Measurements from ENCODE around the gene ARPC2.
A peak's percentile ranks its signal among the peaks of the same experiment; 100 is the strongest.

Gene ARPC2

DNA sequence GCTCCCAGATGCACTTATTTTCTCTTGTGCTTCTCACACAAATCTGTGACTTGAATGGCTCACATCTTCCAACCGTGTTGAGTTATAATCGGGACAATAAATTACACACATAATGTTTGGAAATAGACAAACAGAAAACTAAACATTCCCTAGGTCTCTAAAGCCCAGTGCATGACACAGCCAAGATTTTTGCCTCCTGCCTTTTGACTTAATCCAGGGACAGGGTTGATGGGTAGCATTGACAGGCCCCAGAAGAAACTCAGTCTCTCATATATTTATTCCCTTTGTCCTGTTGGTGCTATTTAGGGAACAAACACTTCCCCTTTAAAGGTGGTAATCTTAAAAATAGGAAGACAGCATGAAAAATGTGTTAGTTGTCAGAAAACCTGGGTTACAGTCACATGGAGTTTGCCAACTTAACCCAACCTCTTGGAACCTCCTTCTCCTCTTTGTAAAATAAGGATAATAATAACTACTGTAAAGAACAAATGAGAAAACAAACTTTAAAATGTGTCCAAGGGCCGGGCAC lies 24.0 kb upstream of the ARPC2 start:
- Histone ChIP-seq H3K9me3 (ENCODE audit: control insufficient read depth, insufficient read depth, low read length) (no peaks in the 10 kb centered on the region), H3K36me3 (ENCODE audit: insufficient read depth, low read length) (no peaks in the 10 kb centered on the region), H3K9ac (ENCODE audit: low read depth, low read length) (no peak overlapping the region), H3K4me1 (ENCODE audit: insufficient read depth, low read length) (0 out of 2 replicates have a peak, but pooled peaks cover 2% of the 10 kb centered on the region)

DNA sequence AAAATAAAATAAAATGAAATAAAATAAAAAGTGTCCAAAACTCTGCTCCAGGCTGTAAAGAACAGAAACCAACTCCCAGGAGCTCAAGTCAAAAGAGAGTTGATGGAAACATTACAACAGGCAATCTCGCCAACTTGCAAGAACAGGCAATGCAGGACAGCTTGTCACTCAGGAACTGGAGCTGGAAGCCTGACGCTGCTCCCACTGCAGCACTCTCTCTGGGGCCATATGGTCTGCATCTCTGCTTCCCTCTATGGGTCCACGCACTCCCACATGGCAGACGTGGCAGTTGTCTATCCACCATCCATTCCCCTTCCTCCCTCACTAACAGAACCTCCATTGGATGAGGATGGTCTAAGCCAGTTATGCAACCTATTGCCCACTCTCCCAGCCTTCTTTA lies 23.3 kb upstream of the ARPC2 start:
- Histone ChIP-seq H3K36me3 (ENCODE audit: insufficient read depth, low read length) (no peaks in the 10 kb centered on the region), H3K4me1 (ENCODE audit: insufficient read depth, low read length) (0 out of 2 replicates have a peak, but pooled peaks cover 2% of the 10 kb centered on the region), H3K9ac (ENCODE audit: low read depth, low read length) (no peak overlapping the region), H3K9me3 (ENCODE audit: control insufficient read depth, insufficient read depth, low read length) (no peaks in the 10 kb centered on the region)

DNA sequence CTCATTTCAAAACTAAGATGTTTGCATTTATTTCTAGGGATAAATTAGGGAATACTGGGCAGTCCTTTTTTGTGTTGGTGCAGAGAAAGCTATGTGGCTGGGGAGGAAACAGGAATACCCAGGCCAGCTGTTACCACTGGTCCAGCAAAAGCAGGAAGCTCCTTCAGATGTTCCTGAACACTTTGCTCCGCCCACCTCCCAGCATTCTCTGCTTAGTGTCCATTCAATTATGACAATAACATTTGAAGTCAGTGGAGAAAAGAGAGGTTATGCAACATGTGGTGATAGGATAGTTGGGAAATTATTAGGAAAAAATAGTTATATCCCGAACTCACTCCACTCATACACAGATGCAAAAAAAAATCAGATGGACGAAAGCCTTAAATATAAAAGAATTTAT lies 22.1 kb upstream of the ARPC2 start:
- H3K9ac ChIP-seq (ENCODE audit: low read depth, low read length) = no peak overlapping the region
- H3K36me3 ChIP-seq (ENCODE audit: insufficient read depth, low read length) = no peaks in the 10 kb centered on the region
- H3K4me1 ChIP-seq (ENCODE audit: insufficient read depth, low read length) = 0 out of 2 replicates have a peak, but pooled peaks cover 2% of the 10 kb centered on the region
- H3K9me3 ChIP-seq (ENCODE audit: control insufficient read depth, insufficient read depth, low read length) = no peaks in the 10 kb centered on the region

DNA sequence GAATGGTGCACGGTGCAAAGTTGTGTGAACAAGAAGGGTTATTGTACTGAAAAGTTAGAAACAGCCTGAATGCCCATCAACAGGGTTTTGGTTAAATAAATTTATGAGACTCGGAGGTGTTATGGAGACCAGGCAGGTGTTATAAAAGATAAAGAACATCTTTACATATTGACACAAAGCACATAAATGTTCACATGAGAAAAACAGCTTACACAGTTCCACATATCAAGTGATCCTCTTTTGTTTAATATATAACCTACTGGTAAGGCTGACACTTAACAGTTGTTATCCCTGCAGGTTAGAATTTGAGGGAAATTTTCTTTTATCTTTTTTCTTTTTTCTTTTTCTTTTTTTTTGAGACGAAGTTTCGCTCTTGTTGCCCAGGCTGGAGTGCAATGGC lies 20.0 kb upstream of the ARPC2 start:
- Histone ChIP-seq H3K9me3 (ENCODE audit: control insufficient read depth, insufficient read depth, low read length) (no peaks in the 10 kb centered on the region), H3K9ac (ENCODE audit: low read depth, low read length) (no peak overlapping the region), H3K36me3 (ENCODE audit: insufficient read depth, low read length) (no peaks in the 10 kb centered on the region), H3K4me1 (ENCODE audit: insufficient read depth, low read length) (0 out of 2 replicates have a peak, but pooled peaks cover 2% of the 10 kb centered on the region)

DNA sequence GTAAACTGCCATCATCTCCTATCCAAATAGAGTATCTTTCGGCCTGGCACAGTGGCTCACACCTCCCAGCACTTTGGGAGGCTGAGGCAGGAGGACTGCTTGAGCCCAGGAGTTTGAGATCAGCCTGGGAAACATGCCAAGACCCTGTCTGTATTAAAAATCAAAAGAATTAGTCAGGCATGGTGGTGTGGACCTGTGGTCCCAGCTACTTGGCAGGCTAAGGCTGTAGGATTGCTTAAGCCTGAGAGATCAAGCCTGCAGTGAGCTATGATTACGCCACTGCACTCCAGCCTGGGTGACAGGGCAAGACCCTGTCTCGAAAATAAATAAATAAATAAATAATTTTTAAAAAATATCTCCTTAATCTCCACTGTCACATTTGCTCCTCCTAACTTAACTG lies 14.7 kb upstream of the ARPC2 start:
- Histone ChIP-seq H3K36me3 (ENCODE audit: insufficient read depth, low read length) (no peaks in the 10 kb centered on the region), H3K4me1 (ENCODE audit: insufficient read depth, low read length) (no peaks in the 10 kb centered on the region), H3K9me3 (ENCODE audit: control insufficient read depth, insufficient read depth, low read length) (no peaks in the 10 kb centered on the region), H3K9ac (ENCODE audit: low read depth, low read length) (no peak overlapping the region)

DNA sequence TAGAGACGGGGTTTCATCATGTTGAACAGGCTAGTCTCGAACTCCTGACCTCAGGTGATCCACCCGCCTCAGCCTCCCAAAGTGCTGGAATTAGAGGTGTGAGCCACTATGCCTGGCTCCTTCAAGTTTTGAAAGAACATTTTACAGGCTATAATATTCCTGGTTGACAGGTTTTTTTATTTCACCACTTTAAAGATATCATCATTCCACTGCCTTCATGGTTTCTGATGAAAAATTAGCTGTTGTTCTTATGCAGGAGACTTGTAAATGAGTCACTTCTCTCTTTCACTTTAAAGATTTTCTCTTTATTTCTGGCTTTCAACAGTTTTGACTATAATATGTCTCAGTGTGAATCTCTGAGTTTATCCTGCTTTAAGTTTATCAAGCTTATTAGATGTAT lies 7.9 kb upstream of the ARPC2 start:
- H3K9ac ChIP-seq (ENCODE audit: low read depth, low read length) = no peak overlapping the region
- H3K4me1 ChIP-seq (ENCODE audit: insufficient read depth, low read length) = no peaks in the 10 kb centered on the region
- no peaks in the 10 kb centered on the region for H3K36me3 ChIP-seq (ENCODE audit: insufficient read depth, low read length)
- peaks cover 6% of the 10 kb centered on the region; the same call in 1 of the 2 replicates for H3K9me3 ChIP-seq (ENCODE audit: control insufficient read depth, insufficient read depth, low read length)

DNA sequence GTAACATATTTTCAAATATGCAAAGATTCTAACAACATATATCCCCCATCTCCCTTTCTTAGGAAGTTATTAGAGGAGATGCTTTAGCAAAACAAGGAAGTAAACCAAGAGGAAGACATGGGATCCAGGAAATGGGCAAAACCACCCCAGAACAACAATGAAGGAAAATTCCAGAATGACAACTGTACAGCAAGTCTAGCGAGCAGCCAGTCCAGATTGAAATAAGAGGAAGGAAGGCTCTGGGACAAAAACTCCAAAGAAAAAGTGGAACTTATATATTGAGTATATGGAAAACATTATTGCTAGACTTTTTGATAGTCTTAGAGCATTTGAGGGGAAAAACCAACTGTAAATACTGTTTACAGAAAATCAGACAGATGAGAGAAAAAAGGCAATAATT lies 2.9 kb upstream of the ARPC2 start:
- peaks cover 10% of the 10 kb centered on the region for H3K4me1 ChIP-seq (ENCODE audit: insufficient read depth, low read length)
- no peak overlapping the region for H3K9ac ChIP-seq (ENCODE audit: low read depth, low read length)
- peaks cover 5% of the 10 kb centered on the region; the same call in 1 of the 2 replicates for H3K9me3 ChIP-seq (ENCODE audit: control insufficient read depth, insufficient read depth, low read length)
- no peaks in the 10 kb centered on the region for H3K36me3 ChIP-seq (ENCODE audit: insufficient read depth, low read length)

DNA sequence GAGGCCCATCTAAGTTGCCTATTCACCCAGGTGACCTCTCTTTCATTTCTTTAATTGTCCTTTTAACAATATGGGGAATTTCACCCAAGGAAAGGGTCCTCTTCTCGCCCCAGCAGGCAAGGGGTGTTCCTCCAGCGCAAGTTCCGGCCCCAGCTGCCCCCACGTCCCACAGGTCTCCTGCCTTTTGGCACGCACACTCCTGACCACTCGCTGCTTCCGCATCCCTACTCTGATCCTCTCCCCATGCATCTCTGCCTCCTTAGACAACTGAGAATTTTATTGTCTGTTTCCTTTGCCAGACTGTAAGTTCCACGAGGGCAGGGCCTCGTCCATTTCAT lies 684 bp upstream of the ARPC2 start:
- no peaks in the 10 kb centered on the region for H3K9me3 ChIP-seq (ENCODE audit: control insufficient read depth, insufficient read depth, low read length)
- peak overlapping the region; percentile 70; the same call in 1 of the 2 replicates for H3K9ac ChIP-seq (ENCODE audit: low read depth, low read length)

DNA sequence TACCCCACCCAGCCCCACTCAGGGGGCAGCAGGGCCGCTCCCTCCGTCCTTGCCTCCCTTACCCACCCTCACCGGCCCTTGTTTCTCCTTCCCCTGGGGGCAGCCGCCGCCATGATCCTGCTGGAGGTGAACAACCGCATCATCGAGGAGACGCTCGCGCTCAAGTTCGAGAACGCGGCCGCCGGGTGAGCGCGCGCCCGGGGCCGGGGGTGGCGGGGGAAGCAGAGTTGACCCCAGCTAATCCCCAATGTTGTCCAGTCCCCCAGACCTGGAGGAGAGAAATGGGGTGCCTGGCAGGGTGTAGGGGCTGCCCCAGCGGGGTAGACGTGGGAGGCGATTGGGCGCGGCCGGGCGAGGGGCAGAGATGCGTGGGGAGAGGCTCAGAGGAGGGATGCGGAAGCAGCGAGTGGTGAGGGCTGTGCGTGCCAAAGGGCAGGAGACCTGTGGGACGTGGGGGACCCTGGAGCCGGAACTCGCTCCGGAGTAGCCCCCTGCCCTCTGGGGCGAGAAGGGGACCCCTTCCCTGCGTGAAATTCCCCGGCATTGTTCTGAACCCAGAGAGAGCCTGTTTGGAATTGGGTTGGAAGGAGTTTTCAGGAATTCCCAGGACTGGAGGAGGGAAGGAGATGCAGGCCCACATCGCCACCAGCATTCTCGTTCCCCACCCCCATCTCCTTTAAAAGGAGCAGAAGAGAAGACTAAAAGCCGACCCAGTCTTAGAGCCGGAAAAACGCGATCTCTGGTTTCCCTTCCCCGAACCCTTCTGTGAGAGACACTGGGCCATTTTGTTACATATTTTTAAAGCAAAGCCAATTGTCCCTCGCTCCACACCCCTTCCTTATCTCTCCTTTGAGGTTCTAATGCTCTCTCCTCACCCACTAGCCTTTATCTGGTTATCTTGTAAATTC lies 625 bp downstream of the ARPC2 start:
- H3K9ac ChIP-seq (ENCODE audit: low read depth, low read length) = peak overlapping the region; percentile 98
- H3K36me3 ChIP-seq (ENCODE audit: insufficient read depth, low read length) = peaks cover 4% of the 10 kb centered on the region; the same call in 1 of the 2 replicates
- no peaks in the 10 kb centered on the region for H3K9me3 ChIP-seq (ENCODE audit: control insufficient read depth, insufficient read depth, low read length)
- H3K4me1 ChIP-seq (ENCODE audit: insufficient read depth, low read length) = peaks cover 18% of the 10 kb centered on the region

More for the DNA sequence above, 684 bp upstream of the ARPC2 start:
- H3K36me3 ChIP-seq (ENCODE audit: insufficient read depth, low read length) = peaks cover 4% of the 10 kb centered on the region; the same call in 1 of the 2 replicates
- H3K4me1 ChIP-seq (ENCODE audit: insufficient read depth, low read length) = peaks cover 18% of the 10 kb centered on the region

DNA sequence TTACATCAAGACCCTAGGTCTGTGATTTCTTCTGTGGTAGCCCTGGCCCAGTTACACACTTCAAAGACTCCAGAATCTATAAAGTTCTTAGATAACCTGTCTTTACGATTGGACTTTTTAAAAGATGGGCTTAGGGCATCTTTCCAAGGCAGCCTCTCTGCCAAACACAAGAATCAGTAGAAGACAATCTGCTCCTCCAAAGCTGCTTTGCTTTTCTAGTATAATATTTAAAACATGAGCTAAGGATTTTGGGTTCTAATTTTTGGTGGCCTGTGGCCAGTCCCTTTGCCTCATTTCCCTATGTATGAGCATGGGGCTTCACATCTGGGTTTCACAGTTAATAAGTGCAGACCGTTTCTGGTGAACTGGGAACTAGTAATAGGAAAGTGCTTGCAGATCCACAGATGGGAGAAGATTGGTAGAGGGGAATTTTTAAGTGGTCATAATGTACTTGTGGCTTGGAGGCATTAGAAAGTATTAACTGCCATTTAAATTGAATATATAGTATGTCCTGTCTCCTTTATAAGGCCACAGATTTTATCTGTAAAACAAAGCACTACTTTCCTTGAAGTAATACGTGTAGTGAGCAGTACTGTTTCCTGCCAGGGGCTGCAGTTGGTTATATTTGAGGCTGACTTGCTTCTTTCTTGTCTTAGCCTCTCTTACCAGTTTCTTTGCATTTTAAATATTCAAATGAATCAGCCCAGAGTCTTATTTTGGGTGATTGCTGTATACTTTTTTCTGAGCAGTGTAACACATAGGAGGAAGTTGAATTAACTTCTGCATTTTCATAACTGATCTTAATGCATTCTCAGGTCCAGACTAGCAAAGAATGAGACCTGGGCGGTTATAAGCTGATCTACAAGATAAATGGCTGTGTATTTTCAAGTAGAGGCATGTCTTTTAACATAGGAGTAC lies 1.5 kb downstream of the ARPC2 start:
- H3K36me3 ChIP-seq (ENCODE audit: insufficient read depth, low read length) = peaks cover 8% of the 10 kb centered on the region; the same call in 1 of the 2 replicates
- peak overlapping the region; percentile 98 for H3K9ac ChIP-seq (ENCODE audit: low read depth, low read length)
- peaks cover 18% of the 10 kb centered on the region for H3K4me1 ChIP-seq (ENCODE audit: insufficient read depth, low read length)
- no peaks in the 10 kb centered on the region for H3K9me3 ChIP-seq (ENCODE audit: control insufficient read depth, insufficient read depth, low read length)

DNA sequence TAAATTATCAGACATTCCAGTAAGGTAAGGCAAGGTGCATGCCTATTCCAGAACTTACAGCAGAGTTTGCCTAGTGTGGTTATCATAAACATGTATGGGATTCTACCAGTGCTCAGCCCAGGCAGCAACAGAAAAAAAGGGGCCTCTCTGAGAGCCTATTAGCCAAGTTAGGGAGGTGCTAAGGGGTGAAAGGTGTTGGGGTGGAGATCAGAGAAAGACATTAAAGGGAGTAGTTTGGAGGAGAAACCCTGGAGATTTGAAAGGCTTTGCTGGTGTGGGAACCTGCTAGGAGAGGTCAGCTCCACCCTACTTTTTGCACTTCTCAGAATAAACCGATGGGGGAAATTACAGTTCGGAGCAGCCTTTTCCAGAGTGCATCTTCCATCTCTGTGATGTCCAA lies 2.9 kb downstream of the ARPC2 start:
- H3K36me3 ChIP-seq (ENCODE audit: insufficient read depth, low read length) = peaks cover 12% of the 10 kb centered on the region
- H3K9ac ChIP-seq (ENCODE audit: low read depth, low read length) = no peak overlapping the region
- H3K9me3 ChIP-seq (ENCODE audit: control insufficient read depth, insufficient read depth, low read length) = no peaks in the 10 kb centered on the region
- peaks cover 18% of the 10 kb centered on the region for H3K4me1 ChIP-seq (ENCODE audit: insufficient read depth, low read length)

DNA sequence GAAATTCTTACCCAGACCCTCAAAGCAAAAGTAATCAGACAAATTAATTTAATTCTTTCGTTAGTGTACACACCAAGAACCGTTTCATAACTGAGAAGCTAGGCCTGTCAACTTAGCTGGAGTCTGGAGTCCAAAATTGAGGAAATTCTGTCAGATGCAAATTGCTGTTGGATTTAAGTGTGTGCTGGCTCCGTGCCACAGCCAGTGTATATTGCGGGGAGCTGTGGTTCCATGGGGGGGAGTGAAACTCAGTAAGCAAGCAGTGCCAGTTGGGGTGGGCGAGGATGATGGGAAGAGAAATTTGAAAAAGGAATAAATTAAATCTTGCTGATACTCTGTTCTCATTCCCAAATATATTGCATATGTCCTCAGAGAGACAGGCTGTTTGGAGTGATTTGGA lies 4.0 kb downstream of the ARPC2 start:
- H3K36me3 ChIP-seq (ENCODE audit: insufficient read depth, low read length) = peaks cover 12% of the 10 kb centered on the region
- H3K4me1 ChIP-seq (ENCODE audit: insufficient read depth, low read length) = peaks cover 18% of the 10 kb centered on the region
- no peaks in the 10 kb centered on the region for H3K9me3 ChIP-seq (ENCODE audit: control insufficient read depth, insufficient read depth, low read length)
- no peak overlapping the region for H3K9ac ChIP-seq (ENCODE audit: low read depth, low read length)

DNA sequence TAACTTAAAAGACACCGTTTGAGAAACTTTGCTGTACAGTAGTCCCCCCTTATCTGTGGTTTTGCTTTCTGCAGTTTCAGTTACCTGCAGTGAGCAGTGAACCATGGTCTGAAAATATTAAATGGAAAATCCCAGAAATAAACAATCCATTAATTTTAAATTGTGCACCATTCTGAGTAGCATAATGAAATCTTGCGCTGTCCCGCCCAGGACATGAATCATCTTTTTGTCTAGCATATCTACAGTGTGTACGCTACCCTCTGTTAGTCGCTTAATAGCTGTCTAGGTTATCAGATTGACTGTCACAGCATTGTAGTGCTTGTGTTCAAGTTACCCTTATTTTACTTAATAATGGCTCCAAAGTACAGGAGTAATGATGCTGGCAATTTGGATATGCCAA lies 6.1 kb downstream of the ARPC2 start:
- Histone ChIP-seq H3K36me3 (ENCODE audit: insufficient read depth, low read length) (peaks cover 23% of the 10 kb centered on the region), H3K4me1 (ENCODE audit: insufficient read depth, low read length) (peaks cover 18% of the 10 kb centered on the region), H3K9me3 (ENCODE audit: control insufficient read depth, insufficient read depth, low read length) (no peaks in the 10 kb centered on the region), H3K9ac (ENCODE audit: low read depth, low read length) (no peak overlapping the region)

DNA sequence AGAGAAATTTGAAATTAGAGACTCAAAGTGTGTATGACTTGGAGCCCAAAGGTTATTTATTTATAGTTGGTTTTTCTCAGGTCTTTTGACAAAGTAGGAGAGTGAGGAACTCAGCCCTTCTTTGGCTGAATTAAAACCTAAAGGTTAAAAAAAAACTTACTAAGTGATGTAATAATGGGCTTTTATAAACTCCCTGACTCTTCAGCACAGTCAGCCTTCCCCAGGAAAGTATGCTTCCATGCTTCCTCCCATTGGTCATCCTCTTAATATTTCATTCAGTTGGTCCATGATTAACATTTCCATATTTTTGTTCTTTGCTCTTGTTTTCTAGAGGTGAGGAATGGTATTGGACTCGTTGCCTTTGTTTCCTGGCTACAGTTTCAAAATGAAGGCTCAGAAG lies 7.2 kb downstream of the ARPC2 start:
- Histone ChIP-seq H3K36me3 (ENCODE audit: insufficient read depth, low read length) (peaks cover 28% of the 10 kb centered on the region), H3K9ac (ENCODE audit: low read depth, low read length) (no peak overlapping the region), H3K9me3 (ENCODE audit: control insufficient read depth, insufficient read depth, low read length) (no peaks in the 10 kb centered on the region), H3K4me1 (ENCODE audit: insufficient read depth, low read length) (peaks cover 7% of the 10 kb centered on the region; the same call in 1 of the 2 replicates)

Data from ES-I3 (cell line).